Mesothelial cell of epicardium (in vitro differentiated cells): Measurements from ENCODE around the gene EYS. TPM values are rescaled to one million over a fixed set of nuclear protein-coding genes. Genes with fewer than 3 reads are reported as not detected.
"Not testable (repeated sequence)": the region's sequence is repeated elsewhere in the genome, so short reads cannot be mapped to it uniquely, and the experiment has no call there.

Source experiments
- DNase-seq, 2 experiments: peaks; one replicate each; pipeline ENCODE4 v3.0.0; 2021; ENCODE audit warnings: low spot score in 2 of 2; ENCODE audit not compliant: unreplicated experiment in 2 of 2
- H3K27ac Mint-ChIP-seq: 2 replicates; pipeline ENCODE4 v1.8.0; 2021; ENCODE audit warnings: mixed read lengths
- H3K27me3 Mint-ChIP-seq: 2 replicates; pipeline ENCODE4 v1.8.0; 2021; ENCODE audit warnings: low read depth, mixed read lengths
- H3K36me3 Mint-ChIP-seq: 2 replicates; pipeline ENCODE4 v1.8.0; 2021; ENCODE audit warnings: mixed read lengths
- H3K4me1 Mint-ChIP-seq: 2 replicates; pipeline ENCODE4 v1.8.0; 2021; ENCODE audit warnings: mixed read lengths
- H3K4me3 Mint-ChIP-seq: 2 replicates; pipeline ENCODE4 v1.8.0; 2021; ENCODE audit warnings: mild to moderate bottlenecking, moderate library complexity, mixed read lengths
- H3K9me3 Mint-ChIP-seq: 2 replicates; pipeline ENCODE4 v1.8.0; 2021; ENCODE audit warnings: mixed read lengths
- total RNA-seq: library from RNA; stranded (reverse); gene quantifications from 3 replicates; pipeline ENCODE4 v1.2.1, GENCODE V29; 2021
- TF ChIP-seq, protein P1 (sequence below): fragments of 200-600 bp; sonication (generic); IDR thresholded peaks from one replicate; pipeline ENCODE4 v1.5.0; 2021; ENCODE audit warnings: antibody characterized with exemption; ENCODE audit not compliant: unreplicated experiment

Gene EYS
- total RNA-seq, 1 donor from 2014 or later = 0.69 TPM

DNA sequence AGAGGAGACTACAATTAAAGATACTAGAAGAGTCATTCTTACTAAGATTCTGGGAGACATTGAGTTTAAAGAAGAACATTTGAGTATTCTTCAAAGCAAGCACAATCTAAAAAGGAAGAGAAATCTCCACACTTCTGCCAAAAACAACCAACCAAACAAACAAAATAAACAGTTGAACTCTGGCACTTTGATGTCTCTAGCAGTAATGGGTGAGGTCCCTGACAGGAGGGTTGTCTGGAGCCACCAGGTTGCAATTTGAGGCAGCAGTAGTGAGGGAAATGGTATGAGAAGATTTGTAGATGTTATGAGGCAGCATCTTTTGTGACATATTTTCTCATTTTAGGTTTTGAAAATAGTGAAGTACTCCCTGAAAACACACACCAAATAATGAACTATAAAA lies 1963.3 kb downstream of the EYS start:
- Mint-ChIP-seq H3K4me3 (no peak overlapping the region), H3K36me3 (peaks cover under 1% of the 10 kb centered on the region), H3K9me3 (peaks cover 27% of the 10 kb centered on the region), H3K27ac (no peak overlapping the region), H3K4me1 (no peaks in the 10 kb centered on the region), H3K27me3 (peaks cover 5% of the 10 kb centered on the region)
- TF ChIP-seq, protein P1, sequence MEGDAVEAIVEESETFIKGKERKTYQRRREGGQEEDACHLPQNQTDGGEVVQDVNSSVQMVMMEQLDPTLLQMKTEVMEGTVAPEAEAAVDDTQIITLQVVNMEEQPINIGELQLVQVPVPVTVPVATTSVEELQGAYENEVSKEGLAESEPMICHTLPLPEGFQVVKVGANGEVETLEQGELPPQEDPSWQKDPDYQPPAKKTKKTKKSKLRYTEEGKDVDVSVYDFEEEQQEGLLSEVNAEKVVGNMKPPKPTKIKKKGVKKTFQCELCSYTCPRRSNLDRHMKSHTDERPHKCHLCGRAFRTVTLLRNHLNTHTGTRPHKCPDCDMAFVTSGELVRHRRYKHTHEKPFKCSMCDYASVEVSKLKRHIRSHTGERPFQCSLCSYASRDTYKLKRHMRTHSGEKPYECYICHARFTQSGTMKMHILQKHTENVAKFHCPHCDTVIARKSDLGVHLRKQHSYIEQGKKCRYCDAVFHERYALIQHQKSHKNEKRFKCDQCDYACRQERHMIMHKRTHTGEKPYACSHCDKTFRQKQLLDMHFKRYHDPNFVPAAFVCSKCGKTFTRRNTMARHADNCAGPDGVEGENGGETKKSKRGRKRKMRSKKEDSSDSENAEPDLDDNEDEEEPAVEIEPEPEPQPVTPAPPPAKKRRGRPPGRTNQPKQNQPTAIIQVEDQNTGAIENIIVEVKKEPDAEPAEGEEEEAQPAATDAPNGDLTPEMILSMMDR = no peak
- no peak for DNase-seq

DNA sequence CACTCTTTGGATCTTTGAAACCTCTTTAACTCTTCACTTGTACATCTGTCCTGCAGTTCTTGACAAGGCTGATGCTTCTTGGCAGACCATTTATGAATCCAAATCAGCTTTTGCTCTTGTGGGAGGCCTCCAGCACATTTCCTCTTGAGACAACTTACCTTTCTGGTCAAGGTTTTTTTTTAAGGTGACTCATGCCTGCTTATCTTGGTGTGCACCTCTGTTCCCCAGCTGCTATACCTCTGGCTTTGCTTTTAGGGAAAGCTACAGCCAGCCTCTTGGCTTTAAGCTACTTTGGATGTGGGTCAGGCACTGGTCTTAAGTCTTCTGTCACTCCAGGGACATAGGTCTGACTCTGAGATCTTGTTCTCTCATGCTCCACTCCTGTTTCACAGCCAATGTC lies 1965.0 kb downstream of the EYS start:
- peaks cover 19% of the 10 kb centered on the region for H3K9me3 Mint-ChIP-seq

DNA sequence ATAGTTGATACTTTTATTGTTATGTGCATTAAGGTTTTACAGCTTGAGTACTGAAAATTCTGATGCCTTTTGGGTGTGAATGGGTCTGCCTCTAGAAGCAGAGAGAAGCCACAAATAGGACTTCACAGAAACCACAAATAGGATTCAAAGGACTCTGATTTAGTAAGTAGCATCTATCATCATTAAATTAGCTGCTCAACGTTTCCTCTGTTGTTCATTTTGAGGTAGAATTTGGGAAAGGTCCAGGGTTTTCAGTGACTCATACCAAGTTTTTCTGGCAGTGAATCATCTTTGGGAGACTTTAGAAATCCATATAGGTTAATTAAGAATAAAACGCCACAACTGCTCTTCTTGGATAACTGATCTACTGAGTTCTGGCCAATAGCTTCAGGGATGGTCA lies 1966.3 kb downstream of the EYS start:
- Mint-ChIP-seq H3K9me3 (peaks cover 13% of the 10 kb centered on the region), H3K27me3 (peaks cover 5% of the 10 kb centered on the region), H3K4me3 (no peak overlapping the region), H3K36me3 (peaks cover 2% of the 10 kb centered on the region), H3K4me1 (no peaks in the 10 kb centered on the region), H3K27ac (no peak overlapping the region)
- DNase-seq = no peak
- TF ChIP-seq, protein P1 = no peak

More for the DNA sequence above, 1965.0 kb downstream of the EYS start:
- Mint-ChIP-seq H3K36me3 (peaks cover 2% of the 10 kb centered on the region), H3K4me3 (no peak overlapping the region), H3K27me3 (peaks cover 5% of the 10 kb centered on the region), H3K4me1 (no peaks in the 10 kb centered on the region), H3K27ac (no peak overlapping the region)
- TF ChIP-seq, protein P1 = no peak
- DNase-seq = no peak

DNA sequence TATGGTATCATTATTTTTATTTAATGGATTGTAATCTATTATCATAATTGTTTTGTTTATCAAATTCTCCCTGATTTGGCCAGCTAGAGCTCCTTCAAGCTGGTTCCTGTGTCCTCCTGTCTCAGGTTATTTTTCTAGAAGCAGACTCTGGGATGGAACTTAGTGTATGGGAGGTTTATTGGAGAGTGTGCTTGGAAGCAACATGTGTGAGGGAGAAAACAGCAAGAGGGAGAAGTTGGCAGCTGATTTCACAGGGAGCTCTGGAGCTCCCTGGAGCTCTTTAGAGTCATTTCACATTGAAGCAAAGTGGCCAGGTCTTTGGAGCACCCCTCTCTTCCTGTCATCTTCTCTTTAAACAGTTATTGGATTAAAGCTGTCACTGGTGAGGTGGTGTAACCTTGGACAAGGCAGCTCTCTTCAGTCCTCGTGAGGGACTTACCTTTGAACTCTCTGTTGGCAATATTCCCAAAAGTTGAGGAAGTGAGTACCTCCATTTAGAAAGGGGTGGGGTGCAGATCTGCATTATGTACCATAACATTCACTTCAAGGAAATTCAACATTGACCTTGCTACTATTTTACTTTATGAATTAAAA lies 1967.8 kb downstream of the EYS start:
- no peaks in the 10 kb centered on the region for H3K4me1 Mint-ChIP-seq
- TF ChIP-seq, protein P1 = no peak

DNA sequence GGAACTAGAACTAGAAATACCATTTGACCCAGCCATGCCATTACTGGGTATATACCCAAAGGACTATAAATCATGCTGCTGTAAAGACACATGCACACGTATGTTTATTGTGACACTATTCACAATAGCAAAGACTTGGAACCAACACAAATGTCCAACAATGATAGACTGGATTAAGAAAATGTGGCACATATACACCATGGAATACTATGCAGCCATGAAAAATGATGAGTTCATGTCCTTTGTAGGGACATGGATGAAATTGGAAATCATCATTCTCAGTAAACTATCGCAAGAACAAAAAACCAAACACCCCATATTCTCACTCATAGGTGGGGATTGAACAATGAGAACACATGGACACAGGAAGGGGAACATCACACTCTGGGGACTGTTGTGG lies 1968.8 kb downstream of the EYS start:
- DNase-seq, H3K27me3 Mint-ChIP-seq, H3K36me3 Mint-ChIP-seq, H3K27ac Mint-ChIP-seq, H3K4me1 Mint-ChIP-seq, H3K4me3 Mint-ChIP-seq: not testable (repeated sequence)
- peaks cover 18% of the 10 kb centered on the region for H3K9me3 Mint-ChIP-seq

More for the DNA sequence above, 1967.8 kb downstream of the EYS start:
- Mint-ChIP-seq H3K27me3 (peaks cover 5% of the 10 kb centered on the region), H3K36me3 (peaks cover 2% of the 10 kb centered on the region), H3K27ac (no peak overlapping the region), H3K4me3 (no peak overlapping the region), H3K9me3 (peaks cover 18% of the 10 kb centered on the region)
- no peak for DNase-seq

DNA sequence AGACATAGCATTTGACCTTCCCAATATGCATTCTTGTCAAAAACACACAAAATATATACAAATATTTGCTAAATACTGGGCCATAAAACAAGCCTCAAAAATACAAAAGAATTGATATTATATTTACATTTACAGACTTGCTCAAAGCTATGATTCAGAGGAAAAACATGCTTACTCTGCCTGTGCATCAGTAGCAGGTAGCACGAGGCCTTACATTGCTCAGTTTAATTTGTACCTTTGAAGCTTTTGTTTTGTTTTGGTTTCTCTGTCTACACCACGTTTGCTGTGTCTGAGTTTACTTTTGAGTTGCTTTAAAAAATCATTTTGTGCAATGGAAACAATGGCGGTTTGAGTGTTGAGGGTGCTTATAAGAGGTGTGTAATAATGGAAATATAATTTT lies 1972.1 kb downstream of the EYS start:
- TF ChIP-seq, protein P1 = no peak
- DNase-seq = no peak
- Mint-ChIP-seq H3K9me3 (peaks cover 14% of the 10 kb centered on the region), H3K4me1 (no peaks in the 10 kb centered on the region), H3K27me3 (no peaks in the 10 kb centered on the region), H3K4me3 (no peak overlapping the region), H3K36me3 (peaks cover 2% of the 10 kb centered on the region), H3K27ac (no peak overlapping the region)
